NK-92 treated with Interleukin-12 subunit alpha and Interleukin-12 subunit beta, amount 100 ng/mL, for 24 hours (cell line): ENCODE measurements around the gene PPP1R13B.
"Not testable (repeated sequence)": the region's sequence is repeated elsewhere in the genome, so short reads cannot be mapped to it uniquely, and the experiment has no call there.

ENCODE experiments used
- DNase-seq: peaks from one replicate; lab custom pipeline; 2025; lab: John Stamatoyannopoulos, UW

Gene PPP1R13B

DNA sequence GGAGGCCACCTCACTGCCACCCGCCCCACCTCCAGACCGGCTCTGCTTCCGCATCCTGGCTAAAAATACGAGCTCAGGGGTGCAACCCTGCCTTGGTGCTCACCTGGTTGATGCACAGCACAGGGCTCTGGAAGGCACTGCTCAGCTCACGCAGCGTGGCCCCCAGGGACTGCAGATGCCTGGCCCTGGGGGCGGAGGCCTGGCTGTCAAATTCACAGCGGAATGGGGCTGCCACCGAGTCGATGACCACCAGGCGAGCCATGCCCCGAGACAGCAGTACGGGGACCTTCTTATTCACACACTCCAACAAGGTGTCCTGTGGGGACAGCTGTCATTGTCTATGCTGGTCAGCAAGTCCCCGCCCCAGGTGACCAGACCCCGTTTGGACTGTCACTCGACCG lies 148.1 kb downstream of the PPP1R13B start:
- no peak for DNase-seq

- no peak for DNase-seq
Observed at GRCh38 chr14:103698380-103699260, 148.8 kb downstream of the PPP1R13B start.

- DNase-seq = no peak
Observed at GRCh38 chr14:103697603-103698379, 149.6 kb downstream of the PPP1R13B start.

DNA sequence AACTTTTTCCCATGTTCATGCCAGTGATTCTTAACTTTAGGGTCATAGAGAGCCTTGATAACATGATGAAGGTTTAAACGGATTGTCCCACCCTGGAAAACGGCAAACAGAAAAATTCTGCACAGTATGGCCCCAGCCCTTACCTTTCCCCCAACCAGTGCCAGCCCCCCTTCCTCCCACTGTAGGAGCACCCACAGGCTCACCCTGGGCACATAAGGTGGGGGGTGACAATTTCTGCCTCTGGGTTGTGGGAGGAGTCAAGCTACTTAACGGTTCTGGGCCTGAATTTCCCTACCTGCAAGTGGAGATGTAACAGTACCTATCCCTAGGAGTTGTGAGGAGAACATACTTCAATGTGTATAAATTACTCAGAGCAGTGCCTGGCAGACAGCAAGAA lies 150.2 kb downstream of the PPP1R13B start:
- DNase-seq = no peak

DNA sequence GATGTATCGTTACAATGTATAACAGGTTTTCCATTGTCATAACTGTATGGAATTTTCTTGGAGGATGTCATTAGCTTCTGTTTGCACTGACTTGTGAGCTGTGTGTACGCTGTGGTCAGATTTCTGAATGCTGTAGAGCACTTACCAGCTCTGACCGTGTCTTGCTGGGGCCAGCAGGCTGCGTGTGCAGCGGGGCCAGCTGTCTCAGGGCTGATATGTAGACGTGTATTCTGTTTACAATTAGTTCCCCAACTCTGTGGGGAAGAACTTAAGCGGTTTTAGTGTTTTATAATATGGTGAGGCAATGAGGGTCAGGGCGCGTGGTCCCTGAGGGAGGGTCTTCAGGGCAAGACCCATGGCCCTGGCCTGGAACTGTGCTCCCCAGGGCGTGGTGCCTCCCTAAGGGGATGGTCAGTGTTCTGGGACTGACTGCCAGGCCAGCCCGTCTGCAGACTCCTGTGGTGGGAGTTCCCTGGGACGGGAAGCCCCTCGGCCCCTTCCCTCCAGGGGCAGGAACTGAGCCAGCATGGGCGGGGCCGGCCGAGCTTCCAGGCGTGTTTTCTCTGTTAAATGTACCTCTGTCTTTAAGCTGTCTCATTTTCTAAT lies 150.8 kb downstream of the PPP1R13B start:
- no peak for DNase-seq

- DNase-seq = no peak
Observed at GRCh38 chr14:103696070-103696402, 151.3 kb downstream of the PPP1R13B start.

- DNase-seq = no peak
Observed at GRCh38 chr14:103695296-103696069, 151.9 kb downstream of the PPP1R13B start.

- no peak for DNase-seq
Observed at GRCh38 chr14:103694572-103695026, 152.8 kb downstream of the PPP1R13B start.

GRCh38 chr14:103693515-103693914 lies 153.9 kb downstream of the PPP1R13B start:
- no peak for DNase-seq

DNA sequence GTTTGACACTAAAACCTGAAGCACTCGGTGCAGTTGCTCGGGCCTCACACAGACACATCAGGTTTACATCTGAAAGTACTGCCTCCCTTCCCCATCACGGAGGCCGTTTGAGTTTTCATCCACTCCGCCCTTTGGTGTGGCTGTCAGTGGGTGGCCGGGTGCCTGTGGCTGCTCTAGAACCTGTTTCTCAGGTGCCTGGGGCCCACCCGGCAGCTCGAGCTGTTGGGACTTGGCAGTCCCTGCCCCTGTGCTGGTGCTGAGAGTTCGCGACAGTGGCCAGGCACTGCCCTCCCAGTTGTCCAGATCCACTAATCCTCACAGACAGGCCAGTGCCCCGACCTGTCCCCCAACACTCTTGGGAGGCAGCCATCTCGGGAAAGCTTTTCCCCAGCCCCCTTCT lies 154.5 kb downstream of the PPP1R13B start:
- no peak for DNase-seq

GRCh38 chr14:103692159-103692558 lies 155.2 kb downstream of the PPP1R13B start:
- no peak for DNase-seq

GRCh38 chr14:103691655-103692054 lies 155.7 kb downstream of the PPP1R13B start:
- not testable (repeated sequence) for DNase-seq

DNA sequence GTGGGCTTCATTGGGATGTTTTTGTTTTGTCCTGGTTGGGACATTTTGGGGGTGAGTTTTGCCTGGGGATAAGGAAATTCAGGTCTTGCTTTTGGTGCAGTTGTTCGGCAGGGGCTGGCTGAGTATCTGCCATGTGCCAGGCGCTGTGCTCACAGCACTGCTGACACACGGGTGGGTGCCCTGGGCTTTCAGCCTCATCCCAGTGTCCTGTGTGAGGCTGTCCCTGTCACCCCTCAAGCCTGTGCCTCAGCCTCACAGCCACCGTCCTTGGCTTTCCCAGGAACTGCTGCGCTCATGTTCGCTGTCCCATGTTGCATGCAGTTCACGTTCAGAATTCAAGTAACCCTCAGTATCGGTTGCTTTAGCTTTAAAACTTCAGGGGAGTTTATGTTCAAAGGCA lies 157.0 kb downstream of the PPP1R13B start:
- DNase-seq = no peak

- DNase-seq = no peak
Observed at GRCh38 chr14:103688906-103689902, 158.2 kb downstream of the PPP1R13B start.

GRCh38 chr14:103688441-103688840 lies 158.9 kb downstream of the PPP1R13B start:
- no peak for DNase-seq

DNA sequence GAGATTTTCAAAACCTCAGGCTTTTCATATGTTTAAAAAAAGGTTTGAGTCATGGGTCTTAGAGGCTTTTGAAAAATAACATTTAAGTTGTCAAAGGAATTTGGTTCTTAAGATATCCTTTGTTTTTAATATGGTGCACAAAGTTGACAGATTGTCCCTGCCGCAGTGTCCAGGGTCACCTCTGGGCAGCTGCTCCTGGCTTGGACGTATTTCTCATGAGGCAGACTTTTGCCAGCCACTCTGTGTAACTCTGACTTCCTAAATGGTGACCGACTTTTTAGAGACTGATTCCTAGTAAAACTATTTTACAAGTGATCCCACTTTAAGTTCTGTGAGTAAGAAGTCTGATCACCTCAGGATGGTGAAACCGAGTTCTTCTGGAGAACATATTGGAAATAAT lies 159.7 kb downstream of the PPP1R13B start:
- no peak for DNase-seq

GRCh38 chr14:103686831-103687485 lies 160.4 kb downstream of the PPP1R13B start:
- no peak for DNase-seq

- no peak for DNase-seq
Observed at GRCh38 chr14:103685276-103686211, 161.8 kb downstream of the PPP1R13B start.

DNA sequence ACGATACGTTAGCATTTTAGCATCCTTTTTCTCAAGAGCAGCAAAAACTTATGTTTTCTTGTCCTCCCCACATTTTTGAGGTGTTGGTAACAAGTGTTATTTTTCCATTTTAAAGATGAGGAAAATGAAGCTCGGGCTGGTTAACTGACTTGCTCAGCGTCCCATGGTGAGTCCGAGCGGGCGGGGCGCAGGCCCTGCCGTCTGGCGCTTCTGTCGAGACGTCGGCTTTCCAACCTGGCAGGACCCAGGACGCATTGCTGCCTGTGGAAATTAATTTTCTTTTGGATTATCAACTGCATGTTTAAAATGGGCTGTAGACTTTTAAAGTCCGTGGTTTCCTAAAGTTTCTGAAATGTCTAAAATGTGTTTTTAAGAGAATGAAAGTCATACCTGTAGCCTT lies 162.5 kb downstream of the PPP1R13B start:
- DNase-seq = no peak
